ENCODE measurements around the gene ASAP3.

DNA sequence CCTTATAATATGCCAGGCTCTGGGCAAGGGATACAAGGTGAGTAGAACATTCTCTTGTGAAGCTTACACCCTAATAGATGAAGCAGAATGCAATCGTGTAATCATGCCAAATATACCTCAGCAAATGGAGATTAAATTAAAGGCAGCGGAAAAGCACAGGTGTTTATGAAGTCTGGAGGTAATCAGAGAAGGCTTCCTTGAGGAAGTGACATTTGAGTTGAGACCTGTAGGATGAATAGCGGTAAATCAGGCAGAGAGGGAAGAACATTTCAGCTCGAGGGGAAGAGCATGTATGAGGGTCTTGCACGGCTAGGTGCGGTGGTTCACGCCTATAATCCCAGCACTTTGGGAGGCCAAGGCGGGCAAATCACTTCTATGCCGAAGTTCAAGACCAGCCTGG, 33.6 kb upstream of the ASAP3 start:
- no peak for TF ChIP-seq EZH2 (IDR thresholded peaks at IDR 0.05; ENCODE audit: borderline replicate concordance, low read depth, low read length, severe bottlenecking)
- TF ChIP-seq, protein P1, sequence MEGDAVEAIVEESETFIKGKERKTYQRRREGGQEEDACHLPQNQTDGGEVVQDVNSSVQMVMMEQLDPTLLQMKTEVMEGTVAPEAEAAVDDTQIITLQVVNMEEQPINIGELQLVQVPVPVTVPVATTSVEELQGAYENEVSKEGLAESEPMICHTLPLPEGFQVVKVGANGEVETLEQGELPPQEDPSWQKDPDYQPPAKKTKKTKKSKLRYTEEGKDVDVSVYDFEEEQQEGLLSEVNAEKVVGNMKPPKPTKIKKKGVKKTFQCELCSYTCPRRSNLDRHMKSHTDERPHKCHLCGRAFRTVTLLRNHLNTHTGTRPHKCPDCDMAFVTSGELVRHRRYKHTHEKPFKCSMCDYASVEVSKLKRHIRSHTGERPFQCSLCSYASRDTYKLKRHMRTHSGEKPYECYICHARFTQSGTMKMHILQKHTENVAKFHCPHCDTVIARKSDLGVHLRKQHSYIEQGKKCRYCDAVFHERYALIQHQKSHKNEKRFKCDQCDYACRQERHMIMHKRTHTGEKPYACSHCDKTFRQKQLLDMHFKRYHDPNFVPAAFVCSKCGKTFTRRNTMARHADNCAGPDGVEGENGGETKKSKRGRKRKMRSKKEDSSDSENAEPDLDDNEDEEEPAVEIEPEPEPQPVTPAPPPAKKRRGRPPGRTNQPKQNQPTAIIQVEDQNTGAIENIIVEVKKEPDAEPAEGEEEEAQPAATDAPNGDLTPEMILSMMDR (IDR thresholded peaks at IDR 0.05; ENCODE audit: borderline replicate concordance, extremely low read depth, low read length, poor library complexity, severe bottlenecking) = no peak
